HCEC 1CT (cell line): ENCODE measurements around the gene CEP162.
A peak's percentile ranks its signal among the peaks of the same experiment; 100 is the strongest.
"Not testable (repeated sequence)": the region's sequence is repeated elsewhere in the genome, so short reads cannot be mapped to it uniquely, and the experiment has no call there.

Experiments used
- DNase-seq: peaks from one replicate; pipeline ENCODE4 v3.0.0-alpha.2; 2017

Gene CEP162

GRCh38 chr6:84084705-84085104 lies 142.7 kb downstream of the CEP162 start:
- not testable (repeated sequence) for DNase-seq

- DNase-seq, result no peak
Observed at GRCh38 chr6:84082689-84083265, 144.7 kb downstream of the CEP162 start.

- no peak for DNase-seq
Observed at GRCh38 chr6:84081222-84081621, 146.2 kb downstream of the CEP162 start.

GRCh38 chr6:84078335-84078734 lies 149.1 kb downstream of the CEP162 start:
- no peak for DNase-seq

- DNase-seq, result no peak
Observed at GRCh38 chr6:84077645-84078044, 149.8 kb downstream of the CEP162 start.

GRCh38 chr6:84074988-84075781 lies 152.3 kb downstream of the CEP162 start:
- peak; percentile 16 for DNase-seq
